K562 (cell line): ENCODE data around the gene RANBP3. TPM values are rescaled to one million over a fixed set of nuclear protein-coding genes. Genes with fewer than 3 reads are reported as not detected.
A peak's percentile ranks its signal among the peaks of the same experiment; 100 is the strongest.

Experiments
- ASH1L ChIP-seq: fragments of 450-650 bp; IDR thresholded peaks from 2 replicates; pipeline ENCODE4 v1.6.1; 2018; ENCODE audit warnings: borderline replicate concordance, mild to moderate bottlenecking, low read depth; ENCODE audit not compliant: partially characterized antibody
- BRF1 ChIP-seq: IDR thresholded peaks from 3 replicates; pipeline ENCODE4 v1.6.1; 2011; ENCODE audit warnings: borderline replicate concordance, mild to moderate bottlenecking; ENCODE audit not compliant: insufficient read length; ENCODE audit errors: extremely low read depth
- CAMTA2 ChIP-seq: fragments of 250-450 bp; sonication (Bioruptor Pico); conservative IDR thresholded peaks from 2 replicates; pipeline ENCODE4 v1.5.1; 2022
- CREB1 ChIP-seq, 2 experiments: sonication (generic) in 1 of 2; formaldehyde crosslinking in 1 of 2; IDR thresholded peaks; 2 replicates each; pipeline versions ENCODE4 v1.6.1 to v1.8.0; 2012 to 2022; ENCODE audit warnings: inconsistent platforms in 1 of 2, mild to moderate bottlenecking in 1 of 2, missing genetic modification reagents in 1 of 2, moderate library complexity in 1 of 2
- CTCFL ChIP-seq: IDR thresholded peaks from 2 replicates; pipeline ENCODE4 v1.6.1; 2011; ENCODE audit warnings: borderline replicate concordance, low read depth, mild to moderate bottlenecking, moderate library complexity, low read length; ENCODE audit not compliant: insufficient read depth, poor library complexity, severe bottlenecking
- E2F5 ChIP-seq: sonication (generic); formaldehyde crosslinking; IDR thresholded peaks from 2 replicates; pipeline ENCODE4 v1.8.0; 2022; ENCODE audit warnings: mild to moderate bottlenecking, missing genetic modification reagents
- ELK1 ChIP-seq: sonication (generic); formaldehyde crosslinking; IDR thresholded peaks from 2 replicates; pipeline ENCODE4 v1.8.1; 2022; ENCODE audit warnings: missing genetic modification reagents
- FOXK1 ChIP-seq: sonication (generic); formaldehyde crosslinking; IDR thresholded peaks from 2 replicates; pipeline ENCODE4 v1.8.0; 2022; ENCODE audit warnings: missing genetic modification reagents, mild to moderate bottlenecking, borderline replicate concordance
- GABPB2 ChIP-seq: fragments of 250-450 bp; sonication (Bioruptor Pico); conservative IDR thresholded peaks from 2 replicates; pipeline ENCODE4 v1.5.1; 2021; ENCODE audit warnings: mild to moderate bottlenecking
- GTF2B ChIP-seq: IDR thresholded peaks from 2 replicates; pipeline ENCODE4 v1.6.1; 2011; ENCODE audit not compliant: insufficient read length; ENCODE audit errors: extremely low read depth
- HCFC1 ChIP-seq: IDR thresholded peaks from 2 replicates; pipeline ENCODE4 v1.6.1; 2012; ENCODE audit warnings: low read depth, low read length, improper control_type of control experiment
- JUN ChIP-seq, 2 experiments: sonication (generic) in 1 of 2; formaldehyde crosslinking in 1 of 2; IDR thresholded peaks; 2 replicates each; pipeline versions ENCODE4 v1.6.1 to v1.8.0; 2012 to 2022; ENCODE audit warnings: borderline replicate concordance in 2 of 2, mild to moderate bottlenecking in 2 of 2, improper control_type of control experiment in 1 of 2, low read depth in 1 of 2, low read length in 1 of 2, missing genetic modification reagents in 1 of 2
- MLLT1 ChIP-seq, 2 experiments: fragments of 450-650 bp; IDR thresholded peaks; 2 replicates each; pipeline ENCODE4 v1.6.1; 2016
- RBM39 ChIP-seq: fragments of 200-400 bp; formaldehyde crosslinking; optimal IDR thresholded peaks from 2 replicates; pipeline ENCODE3; 2018; ENCODE audit warnings: low read depth, low read length
- RFX7 ChIP-seq: fragments of 250-450 bp; sonication (Bioruptor Pico); IDR thresholded peaks from 2 replicates; pipeline ENCODE4 v1.5.1; 2021; ENCODE audit warnings: mild to moderate bottlenecking
- SLC30A9 ChIP-seq: fragments of 250-450 bp; sonication (Bioruptor Pico); IDR thresholded peaks from 2 replicates; pipeline ENCODE4 v1.8.0; 2022; ENCODE audit warnings: mild to moderate bottlenecking, moderate library complexity
- SREBF2 ChIP-seq: sonication (generic); formaldehyde crosslinking; IDR thresholded peaks from 2 replicates; pipeline ENCODE4 v1.4.0; 2020; ENCODE audit warnings: mild to moderate bottlenecking, missing genetic modification reagents
- SRSF7 ChIP-seq: fragments of 200-400 bp; formaldehyde crosslinking; optimal IDR thresholded peaks from 2 replicates; pipeline ENCODE3; 2017; ENCODE audit warnings: mild to moderate bottlenecking, low read depth, low read length
- SUPT5H ChIP-seq: fragments of 450-650 bp; IDR thresholded peaks from 2 replicates; pipeline ENCODE4 v1.6.1; 2016
- TEAD2 ChIP-seq: fragments of 450-650 bp; IDR thresholded peaks from 2 replicates; pipeline ENCODE4 v1.6.1; 2016; ENCODE audit warnings: missing genetic modification characterization, control low read depth, missing compliant biosample characterization
- ZNF121 ChIP-seq: sonication (generic); formaldehyde crosslinking; conservative IDR thresholded peaks from 2 replicates; pipeline ENCODE4 v1.8.0; 2022; ENCODE audit warnings: missing genetic modification reagents
- polyA plus RNA-seq, 8 experiments: library from polyadenylated mRNA; depleted of rRNA in 4 of 8; stranded (reverse) in 5 of 8; unstranded in 3 of 8; fragments of >200 nt; fragmentation: Nextera tagmentation in 2 of 8; fragmentation: Illumina TruSeq in 1 of 8; extraction: Ambion mirVana in 2 of 8; extraction: Trizol in 1 of 8; gene quantifications; 2 replicates each; pipeline versions ENCODE4 v1.2.1 to v1.2.3, GENCODE V29; 2011 to 2014; ENCODE audit warnings: inconsistent platforms in 1 of 8, missing spikeins in 1 of 8
- total RNA-seq, 7 experiments: library from RNA; depleted of rRNA in 6 of 7; stranded (reverse); fragments of >200 nt in 6 of 7; fragmentation: Illumina TruSeq in 2 of 7; extraction: Trizol in 2 of 7; gene quantifications; 2 replicates each; pipeline versions ENCODE4 v1.2.1 to v1.2.3, GENCODE V29; 2011 to 2021; ENCODE audit warnings: low replicate concordance in 1 of 7

Gene RANBP3
- total and polyA plus RNA-seq, 9 of the 15 experiments (the other 6 are each of a cell fraction or from before 2014, with no cell fraction given), result 0.90 to 95.1 (median 63.2) TPM

- TF ChIP-seq ELK1 (CRISPR knock-in tag) (no peak), BRF1 (no peak), RFX7 (no peak), GTF2B (no peak), MLLT1 (IDR thresholded peaks at IDR 0.05) (no peak), TEAD2 (no peak), CTCFL (peak; percentile 58), FOXK1 (no peak), HCFC1 (0 out of 2 replicates have a peak, but pooled peaks have one; percentile 31), ASH1L (no peak), CAMTA2 (CRISPR knock-in tag) (no peak), RBM39 (no peak), JUN (IDR thresholded peaks at IDR 0.05; ENCODE audit: borderline replicate concordance, low read depth, low read length) (peak; percentile 41; the same call in 1 of the 2 replicates), JUN (CRISPR knock-in tag; IDR thresholded peaks at IDR 0.05; ENCODE audit: borderline replicate concordance) (peak; percentile 95), SREBF2 (CRISPR knock-in tag) (no peak), GABPB2 (CRISPR knock-in tag) (no peak), E2F5 (CRISPR knock-in tag) (no peak), SLC30A9 (no peak), SUPT5H (peak; percentile 86), ZNF121 (CRISPR knock-in tag) (no peak), SRSF7 (no peak), CREB1 (IDR thresholded peaks at IDR 0.05) (peak; percentile 10; the same call in 1 of the 2 replicates), CREB1 (CRISPR knock-in tag; IDR thresholded peaks at IDR 0.05) (peak; percentile 38; the same call in 1 of the 2 replicates)
Observed at GRCh38 chr19:5977785-5978605, at the start of gene RANBP3 (continued).
